Jurkat, Clone E6-1 (cell line): ENCODE data around the gene MBD6.
A peak's percentile ranks its signal among the peaks of the same experiment; 100 is the strongest.
"Not testable (repeated sequence)": the region's sequence is repeated elsewhere in the genome, so short reads cannot be mapped to it uniquely, and the experiment has no call there.

Experiments
- DNase-seq: peaks from one replicate; pipeline ENCODE4 v3.0.0-alpha.2; 2011; ENCODE audit warnings: low read depth, low spot score
- H3K4me3 ChIP-seq: 2 replicates; pipeline ENCODE4 v1.5.1; 2011; ENCODE audit warnings: mild to moderate bottlenecking, low read length, control low read depth, moderate library complexity

MBD6 gene

DNA sequence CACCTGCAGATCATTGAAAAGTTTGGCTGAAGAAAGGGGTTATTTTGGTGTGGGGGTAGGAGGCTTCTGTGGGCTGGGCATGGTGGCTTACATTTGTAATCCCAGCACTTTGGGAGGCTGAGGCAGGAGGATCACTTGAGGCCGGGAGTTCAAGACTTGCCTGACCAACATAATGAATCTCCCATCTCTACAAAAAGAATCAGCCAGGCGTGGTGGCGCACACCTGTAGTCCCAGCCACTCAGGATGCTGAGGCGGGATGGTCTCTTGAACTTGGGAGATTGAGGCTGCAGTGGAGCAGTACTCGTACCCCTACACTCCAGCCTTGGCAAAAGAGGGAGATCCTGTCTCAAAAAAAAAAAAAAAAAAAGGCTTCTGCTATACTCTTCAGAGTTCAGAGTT is 9.4 kb upstream of the MBD6 start:
- H3K4me3 ChIP-seq, result no peak overlapping the region
- DNase-seq, result no peak

DNA sequence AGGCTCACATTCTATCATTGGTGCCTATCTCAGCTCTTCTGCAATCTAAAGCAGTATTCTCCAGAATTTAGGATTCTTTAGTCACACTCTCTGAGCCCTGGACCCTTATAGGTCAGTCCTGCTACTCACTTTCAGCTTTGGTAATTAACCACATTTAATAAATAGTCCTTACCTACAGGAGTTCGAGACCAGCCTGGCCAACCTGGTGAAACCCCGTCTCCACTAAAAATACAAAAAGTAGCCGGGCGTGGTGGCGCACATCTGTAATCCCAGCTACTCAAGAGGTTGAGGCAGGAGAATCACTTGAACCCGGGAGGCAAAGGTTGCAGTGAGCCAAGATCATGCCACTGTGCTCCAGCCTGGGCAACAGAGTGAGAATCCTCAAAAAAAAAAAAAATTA is 8.9 kb upstream of the MBD6 start:
- H3K4me3 ChIP-seq, DNase-seq: not testable (repeated sequence)

GRCh38 chr12:57514246-57514645 is 8.4 kb upstream of the MBD6 start:
- not testable (repeated sequence) for H3K4me3 ChIP-seq, DNase-seq

- no peak overlapping the region for H3K4me3 ChIP-seq
- no peak for DNase-seq
These were observed 7.8 kb upstream of the MBD6 start for GRCh38 chr12:57514720-57515407.

DNA sequence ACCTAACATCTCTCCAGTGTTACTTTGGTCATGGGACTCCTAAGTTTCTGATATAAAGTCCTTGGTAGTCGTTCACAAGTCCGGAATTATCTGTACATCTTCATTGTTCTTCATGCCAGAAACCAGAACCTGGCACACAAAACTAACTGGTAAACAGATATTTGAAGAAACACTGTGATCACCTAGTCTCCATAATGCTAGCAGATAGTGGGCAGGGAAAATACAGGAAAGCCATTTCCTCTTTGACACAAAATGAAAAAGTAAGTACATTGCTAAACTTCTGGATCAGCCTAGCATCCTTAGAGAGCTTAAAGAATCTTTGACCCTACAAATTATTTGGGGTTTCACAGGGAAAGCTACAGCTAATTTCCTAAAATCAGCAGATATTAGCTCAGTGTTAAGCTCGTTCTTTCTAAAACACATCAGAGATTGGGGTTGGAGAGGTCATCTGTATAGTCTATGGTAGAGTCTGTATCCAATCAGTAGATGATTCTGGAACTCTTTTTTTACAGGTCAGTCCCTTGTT is 7.2 kb upstream of the MBD6 start:
- no peak overlapping the region for H3K4me3 ChIP-seq
- no peak for DNase-seq

DNA sequence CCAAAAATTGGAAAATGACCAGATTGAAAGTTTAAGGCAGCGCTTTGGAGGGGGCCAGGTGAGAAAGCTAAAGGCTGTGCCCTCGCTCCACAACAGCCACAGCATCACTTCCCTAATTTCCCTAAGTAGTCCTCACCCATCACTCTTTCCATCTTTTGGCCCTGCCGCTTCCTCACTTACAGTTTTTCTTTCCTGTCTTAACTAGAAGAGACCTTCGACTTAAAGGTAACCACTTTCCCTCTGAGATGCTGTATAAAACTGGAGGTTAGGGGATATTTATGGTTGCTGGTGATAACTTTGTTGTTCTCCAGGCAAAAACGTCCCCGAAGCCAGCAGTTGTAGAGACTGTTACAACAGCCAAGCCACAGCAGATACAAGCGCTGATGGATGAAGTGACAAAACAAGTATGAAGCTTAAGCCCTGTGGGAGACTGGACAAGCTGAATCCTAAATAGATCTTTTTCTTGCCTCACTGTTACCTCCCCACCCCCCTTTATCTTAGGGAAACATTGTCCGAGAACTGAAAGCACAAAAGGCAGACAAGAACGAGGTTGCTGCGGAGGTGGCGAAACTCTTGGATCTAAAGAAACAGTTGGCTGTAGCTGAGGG is 6.6 kb upstream of the MBD6 start:
- H3K4me3 ChIP-seq, result no peak overlapping the region
- no peak for DNase-seq

DNA sequence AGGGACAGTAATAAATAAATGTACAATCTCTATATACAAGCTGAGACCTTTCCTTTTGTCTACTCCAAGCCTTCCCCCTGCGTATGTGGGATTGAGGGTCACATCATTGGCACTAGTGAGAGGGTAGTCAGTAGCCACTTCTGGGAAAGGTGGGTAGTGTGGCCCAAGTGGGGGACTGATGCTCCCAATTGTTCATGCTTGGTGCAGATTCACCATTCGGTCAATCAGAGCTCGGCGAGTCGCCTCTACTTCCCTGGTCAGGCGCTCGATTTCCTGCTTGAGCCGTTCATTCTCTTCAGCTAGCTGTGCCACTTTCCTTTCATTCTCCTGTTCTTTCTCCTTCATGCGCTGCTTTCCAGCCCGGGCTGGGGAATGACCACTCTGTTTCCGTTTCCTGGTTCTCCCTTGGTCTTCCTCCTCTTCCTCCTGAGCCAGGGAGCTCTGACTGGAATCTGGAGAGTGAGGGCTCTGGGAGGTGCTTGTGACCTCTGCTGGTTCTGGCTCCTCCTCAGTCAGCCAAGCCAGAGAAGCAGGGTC is 5.9 kb upstream of the MBD6 start:
- no peak overlapping the region for H3K4me3 ChIP-seq
- no peak for DNase-seq

- no peak for DNase-seq
- no peak overlapping the region for H3K4me3 ChIP-seq
These were observed 5.4 kb upstream of the MBD6 start for GRCh38 chr12:57517187-57517586.

GRCh38 chr12:57517718-57518117 is 4.9 kb upstream of the MBD6 start:
- DNase-seq, H3K4me3 ChIP-seq: not testable (repeated sequence)

GRCh38 chr12:57518176-57518919 is 4.3 kb upstream of the MBD6 start:
- no peak for DNase-seq
- no peak overlapping the region for H3K4me3 ChIP-seq

DNA sequence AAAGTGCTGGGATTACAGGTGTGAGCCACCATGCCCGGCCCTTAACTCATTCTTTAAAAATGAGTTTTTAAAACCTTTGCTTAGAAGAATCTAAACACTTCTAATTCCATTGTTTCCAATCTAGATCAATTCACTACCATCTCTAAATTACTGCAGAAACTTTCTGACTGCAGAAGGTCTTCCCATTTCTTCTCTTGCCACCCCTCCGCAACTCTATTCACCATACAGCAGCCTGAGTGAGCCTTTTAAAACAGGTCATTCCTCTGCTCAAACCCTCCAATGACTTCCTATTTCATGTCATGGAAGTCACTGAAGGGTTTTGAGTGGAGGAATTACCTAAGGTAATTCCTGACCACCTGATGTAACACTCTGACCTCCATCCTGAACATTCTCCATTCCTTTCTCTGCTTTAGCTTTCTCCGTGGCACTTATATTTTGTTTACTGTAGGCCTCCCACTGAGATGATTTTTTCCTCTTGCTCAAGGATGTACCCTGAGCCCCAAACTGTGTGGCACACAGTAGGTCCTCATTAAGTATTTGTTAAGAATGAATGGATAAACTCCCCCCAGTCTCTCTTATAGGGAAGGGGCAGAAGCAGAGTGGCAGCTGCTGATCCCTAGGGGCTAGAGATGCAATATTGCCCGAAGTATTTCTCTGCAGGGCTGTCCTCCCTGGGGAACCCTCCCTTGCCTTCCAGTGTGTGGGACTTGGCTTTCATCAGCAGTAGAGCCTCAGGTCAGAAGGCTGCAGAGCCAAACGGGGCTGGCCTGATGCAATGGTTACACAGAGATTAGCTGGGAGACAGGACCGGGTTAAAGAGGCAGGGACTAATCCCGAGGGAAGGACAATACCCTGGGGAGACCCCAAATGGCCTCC is 3.5 kb upstream of the MBD6 start:
- H3K4me3 ChIP-seq, result peak overlapping the region; percentile 90
- no peak for DNase-seq

- DNase-seq, result no peak
These were observed 2.9 kb upstream of the MBD6 start for GRCh38 chr12:57519796-57520052.

GRCh38 chr12:57520053-57520818 is 2.4 kb upstream of the MBD6 start, which contains the start of gene DDIT3:
DDIT3 (minus strand) TSS chr12:57520514; CDS start chr12:57517406, 3,108 bp downstream.
- DNase-seq, result peak; percentile 97
- H3K4me3 ChIP-seq, result peak within 1 kb of the TSS; percentile 90

More at GRCh38 chr12:57519796-57520052, 2.9 kb upstream of the MBD6 start:
- H3K4me3 ChIP-seq, result peak overlapping the region; percentile 90

DNA sequence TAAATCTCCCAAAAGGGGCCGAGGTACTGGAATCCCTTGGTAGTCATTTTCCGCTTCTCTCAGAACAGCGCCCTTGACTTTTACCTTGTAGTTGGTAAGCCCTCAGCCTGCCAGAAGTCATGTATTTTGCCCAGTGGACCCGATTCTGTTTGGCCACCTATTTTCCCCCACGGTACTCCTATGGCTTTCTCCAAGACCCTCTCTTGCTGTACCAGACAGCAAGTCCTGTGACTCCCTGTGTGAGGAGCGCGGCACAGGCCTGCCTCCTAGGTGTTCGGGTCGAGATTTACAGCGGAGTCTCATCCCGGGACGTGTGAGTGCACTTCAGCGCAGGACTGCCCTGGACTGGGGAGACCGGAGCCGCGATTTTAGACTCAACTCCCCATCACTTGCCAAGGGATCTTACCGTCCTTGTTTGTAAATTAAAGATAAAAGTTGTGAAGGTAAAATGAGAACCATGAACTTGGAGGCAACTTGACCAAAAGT is 1.1 kb upstream of the MBD6 start:
- no peak for DNase-seq
- H3K4me3 ChIP-seq, result peak overlapping the region; percentile 64

DNA sequence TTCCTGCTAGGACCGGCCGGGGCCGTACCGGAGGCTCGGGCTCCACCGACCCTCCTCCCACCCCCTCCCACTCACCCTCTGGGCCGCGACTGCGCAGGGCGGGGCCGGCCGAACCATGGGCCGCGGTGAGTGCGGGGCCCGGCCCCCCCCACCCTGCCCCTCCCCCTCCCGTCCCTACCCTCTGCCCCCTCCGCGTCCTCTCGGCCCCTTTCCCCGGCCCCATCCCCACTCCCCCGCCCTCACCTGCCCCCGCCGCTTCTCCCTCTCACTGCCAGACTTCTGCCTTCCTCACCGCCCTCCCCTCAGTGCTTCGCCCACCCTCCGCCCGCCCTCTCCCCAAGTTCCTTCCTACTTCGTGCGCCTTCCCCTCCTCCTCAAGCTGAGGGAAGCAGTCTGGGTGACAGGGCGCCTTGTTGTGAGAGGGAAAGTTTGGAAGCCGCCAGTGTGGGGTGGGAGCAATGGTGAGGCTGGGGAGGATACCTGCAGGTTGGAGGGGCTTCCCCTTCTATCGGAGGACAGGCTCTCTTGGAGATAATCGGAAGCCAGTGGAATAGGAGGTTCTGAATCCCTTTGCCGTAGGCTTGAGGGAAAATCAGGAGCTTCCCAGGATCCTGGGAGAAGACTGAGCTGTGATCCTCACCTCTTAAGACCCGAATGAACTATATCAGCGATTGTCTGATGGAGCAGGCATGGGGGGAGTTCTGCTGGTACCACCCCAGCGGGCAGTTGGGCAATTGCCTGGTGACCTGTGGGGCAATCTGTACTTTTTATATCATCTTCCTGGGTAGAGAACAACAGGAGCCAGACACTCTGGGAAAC is 472 bp downstream of the MBD6 start:
- H3K4me3 ChIP-seq, result peak overlapping the region; percentile 64
- DNase-seq, result peak; percentile 43

DNA sequence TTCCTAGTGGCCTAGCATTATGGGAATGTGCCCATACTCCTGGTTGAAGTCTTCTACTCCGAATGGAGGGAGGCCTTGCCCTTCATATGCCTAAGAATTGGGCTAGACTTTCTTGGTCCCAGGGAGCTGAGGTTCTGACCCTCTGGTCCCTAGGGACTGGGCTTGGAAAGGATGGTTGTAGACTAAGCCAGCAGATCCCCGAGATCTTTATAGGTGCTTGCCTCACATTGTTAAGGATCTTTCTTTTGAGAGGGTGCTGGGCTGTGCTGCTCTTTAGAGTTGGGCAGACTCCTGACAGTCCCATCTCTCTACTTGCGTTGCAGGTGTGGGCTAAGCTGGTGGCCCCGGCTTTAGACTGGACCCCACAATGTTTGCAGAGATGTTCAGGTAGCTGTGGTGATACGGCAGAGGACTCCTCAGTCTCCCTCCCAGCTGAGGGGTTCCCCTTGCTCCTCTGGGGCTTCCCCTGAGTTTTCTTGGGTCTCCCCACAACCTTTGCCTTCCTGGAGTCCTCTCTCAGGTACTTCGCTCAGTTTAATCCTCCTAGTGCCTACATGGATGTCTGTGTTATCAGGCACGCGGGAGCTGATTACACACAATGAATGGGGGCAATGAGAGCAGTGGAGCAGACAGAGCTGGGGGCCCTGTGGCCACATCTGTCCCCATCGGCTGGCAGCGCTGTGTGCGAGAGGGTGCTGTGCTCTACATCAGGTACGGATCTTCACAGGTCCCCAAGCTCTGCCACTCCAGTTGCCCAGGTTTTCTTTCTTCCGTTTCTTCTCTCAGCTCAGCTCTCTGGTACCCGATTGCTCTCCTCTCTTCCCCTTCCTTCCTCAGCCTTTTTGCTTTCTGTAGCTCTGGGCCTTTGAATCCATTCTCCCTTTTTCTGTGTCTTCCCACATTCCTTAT is 1.3 kb downstream of the MBD6 start:
- no peak for DNase-seq

More for the DNA sequence above, 1.3 kb downstream of the MBD6 start:
- H3K4me3 ChIP-seq, result peak overlapping the region; percentile 64
